Hippocampal formation (tissue), 2 donors: ENCODE results near the gene AP5S1.
"Not testable (repeated sequence)": the region's sequence is repeated elsewhere in the genome, so short reads cannot be mapped to it uniquely, and the experiment has no call there.

ENCODE experiments used
- DNase-seq, 2 donors: peaks; one replicate each; lab custom pipeline; 2025; lab: John Stamatoyannopoulos, UW

The AP5S1 gene

GRCh38 chr20:3820048-3820900 is at the start of gene AP5S1:
Gene AP5S1, plus strand, starts transcription at chr20:3820547. Its CDS starts 1,571 bp downstream, at chr20:3822118.
- DNase-seq = peak; percentile 93

- no peak for DNase-seq
Measured at GRCh38 chr20:3771552-3772058, 48.7 kb upstream of the AP5S1 start.

- DNase-seq = no peak
Measured at GRCh38 chr20:3775457-3776108, 44.8 kb upstream of the AP5S1 start.

- no peak for DNase-seq
Measured at GRCh38 chr20:3777381-3777715, 43.0 kb upstream of the AP5S1 start.

- peak in 1 of 2 donors; percentile 45 for DNase-seq
Measured at GRCh38 chr20:3777716-3778629, 42.4 kb upstream of the AP5S1 start.

- DNase-seq = no peak
Measured at GRCh38 chr20:3778976-3779375, 41.4 kb upstream of the AP5S1 start.

GRCh38 chr20:3781153-3781910 is 39.0 kb upstream of the AP5S1 start, which contains the start of gene SPEF1:
Gene SPEF1, minus strand, starts transcription at chr20:3781448. Its CDS starts 161 bp downstream, at chr20:3781287.
- DNase-seq = peak; percentile 78 to 92

GRCh38 chr20:3782597-3782996 is 37.8 kb upstream of the AP5S1 start:
- DNase-seq = no peak

- DNase-seq = no peak
Measured at GRCh38 chr20:3783068-3783489, 37.3 kb upstream of the AP5S1 start.

GRCh38 chr20:3783511-3784195 is 36.7 kb upstream of the AP5S1 start:
- DNase-seq = no peak

- DNase-seq = no peak
Measured at GRCh38 chr20:3784216-3784853, 36.0 kb upstream of the AP5S1 start.

- DNase-seq = no peak
Measured at GRCh38 chr20:3784863-3785239, 35.5 kb upstream of the AP5S1 start.

- DNase-seq = no peak
Measured at GRCh38 chr20:3785240-3786125, 34.9 kb upstream of the AP5S1 start.

- DNase-seq = peak in 1 of 2 donors; percentile 19
Measured at GRCh38 chr20:3786126-3786484, 34.2 kb upstream of the AP5S1 start.

GRCh38 chr20:3786665-3787323 is 33.6 kb upstream of the AP5S1 start, which contains the start of gene CENPB:
Gene CENPB, minus strand, starts transcription at chr20:3786740. Its CDS starts 257 bp downstream, at chr20:3786483.
- DNase-seq = peak; percentile 75 to 84

GRCh38 chr20:3787324-3788014 is 32.9 kb upstream of the AP5S1 start:
- DNase-seq = no peak

- no peak for DNase-seq
Measured at GRCh38 chr20:3788685-3789155, 31.6 kb upstream of the AP5S1 start.

- DNase-seq = not testable (repeated sequence)
Measured at GRCh38 chr20:3789201-3789600, 31.1 kb upstream of the AP5S1 start.
